Measurements from ENCODE around the gene SPATA6.

GRCh38 chr1:48498096-48498791, 26.2 kb upstream of the SPATA6 start:
- peak; percentile 59 to 72 (median 71) for TF ChIP-seq CTCF (IDR thresholded peaks at IDR 0.05)
- TF ChIP-seq POLR2A (IDR thresholded peaks at IDR 0.05), result no peak
- no peak for TF ChIP-seq EP300 (IDR thresholded peaks at IDR 0.05)
